ENCODE data around the gene PRRC2A.

GRCh38 chr6:31614684-31615578 is 5.6 kb upstream of the PRRC2A start, which contains the start of gene AIF1:
- TF ChIP-seq EZH2 (IDR thresholded peaks at IDR 0.05; ENCODE audit: insufficient read depth, poor library complexity, severe bottlenecking) (no peak), EZH2phosphoT487 (IDR thresholded peaks at IDR 0.05; ENCODE audit: insufficient read depth, low read depth) (no peak)
